Transverse colon (tissue), 3 donors: ENCODE measurements around the gene OOSP3.

Experiments used
- EP300 ChIP-seq: sonication (generic); formaldehyde crosslinking; IDR thresholded peaks from one replicate; pipeline ENCODE4 v1.6.1; 2017; ENCODE audit warnings: antibody characterized with exemption, low read depth
- POLR2A ChIP-seq: fragments of 450-650 bp; IDR thresholded peaks from one replicate; pipeline ENCODE4 v1.6.1; 2016; ENCODE audit warnings: antibody characterized with exemption, mild to moderate bottlenecking, moderate library complexity
- POLR2AphosphoS5 ChIP-seq, 3 donors: sonication (generic); formaldehyde crosslinking; IDR thresholded peaks; one replicate each; pipeline ENCODE4 v1.6.1; 2016; ENCODE audit warnings: antibody characterized with exemption in 3 of 3

DNA sequence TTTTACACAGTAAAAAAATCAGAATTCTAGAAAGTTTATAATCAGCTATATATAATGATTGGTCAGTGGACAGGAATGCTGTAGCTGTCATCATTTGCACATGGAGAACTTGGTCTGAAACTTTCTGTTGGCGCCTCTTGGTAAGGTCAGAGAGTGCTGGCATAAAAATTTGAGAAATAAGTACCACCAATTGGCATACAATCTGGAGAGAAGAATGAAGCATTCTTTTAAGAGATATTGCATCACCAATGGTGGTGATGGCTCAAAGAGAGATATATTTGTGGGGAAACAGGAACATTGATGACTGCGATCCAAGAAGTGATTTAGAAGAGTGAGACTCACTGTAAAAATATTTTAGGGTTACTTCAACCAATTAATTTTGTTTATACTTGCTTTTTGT is 39.9 kb downstream of the OOSP3 start:
- no peak for TF ChIP-seq EP300
- TF ChIP-seq POLR2A: no peak
- no peak for TF ChIP-seq POLR2AphosphoS5 (IDR thresholded peaks at IDR 0.05)
